Activated T-helper 1 cell treated with anti-CD3 and anti-CD28 coated beads, Interleukin-12 subunit alpha, Interleukin-12 subunit beta, Interleukin-2, Interleukin-4 antibody, amounts not matched to agents 30 ng/mL and 10 ng/mL and 1 ng/mL, durations not matched to agents 14 hours and 24 hours and 36 hours (primary cell): ENCODE measurements around the gene SMAD3. TPM values are rescaled to one million over a fixed set of nuclear protein-coding genes. Genes with fewer than 3 reads are reported as not detected.

ENCODE experiments used
- DNase-seq: peaks from one replicate; pipeline ENCODE4 v3.0.0; 2021; ENCODE audit warnings: low spot score
- H3K27ac Mint-ChIP-seq: one replicate; pipeline ENCODE4 v1.8.0; 2021; ENCODE audit warnings: mild to moderate bottlenecking, mixed read lengths
- H3K27me3 Mint-ChIP-seq: one replicate; pipeline ENCODE4 v1.8.0; 2022; ENCODE audit warnings: mild to moderate bottlenecking, moderate library complexity, mixed read lengths; ENCODE audit not compliant: insufficient read depth
- H3K36me3 Mint-ChIP-seq: one replicate; pipeline ENCODE4 v1.8.0; 2021; ENCODE audit warnings: low read depth, mixed read lengths
- H3K4me1 Mint-ChIP-seq: one replicate; pipeline ENCODE4 v1.8.0; 2021; ENCODE audit warnings: low read depth, mixed read lengths
- H3K4me3 Mint-ChIP-seq: one replicate; pipeline ENCODE4 v1.8.0; 2021; ENCODE audit warnings: mild to moderate bottlenecking, moderate library complexity, mixed read lengths
- H3K9me3 Mint-ChIP-seq: one replicate; pipeline ENCODE4 v1.8.0; 2021; ENCODE audit warnings: mixed read lengths
- intact Hi-C: fragments of 100-400 bp; cut with micrococcal nuclease; formaldehyde crosslinking; loops from one replicate; pipeline ENCODE4 v1.15.1; 2024
- total RNA-seq: library from RNA; stranded (reverse); gene quantifications from 2 replicates; pipeline ENCODE4 v1.2.3, GENCODE V29; 2022

SMAD3 gene
- total RNA-seq, 1 donor from 2014 or later: 80.4 TPM

DNA sequence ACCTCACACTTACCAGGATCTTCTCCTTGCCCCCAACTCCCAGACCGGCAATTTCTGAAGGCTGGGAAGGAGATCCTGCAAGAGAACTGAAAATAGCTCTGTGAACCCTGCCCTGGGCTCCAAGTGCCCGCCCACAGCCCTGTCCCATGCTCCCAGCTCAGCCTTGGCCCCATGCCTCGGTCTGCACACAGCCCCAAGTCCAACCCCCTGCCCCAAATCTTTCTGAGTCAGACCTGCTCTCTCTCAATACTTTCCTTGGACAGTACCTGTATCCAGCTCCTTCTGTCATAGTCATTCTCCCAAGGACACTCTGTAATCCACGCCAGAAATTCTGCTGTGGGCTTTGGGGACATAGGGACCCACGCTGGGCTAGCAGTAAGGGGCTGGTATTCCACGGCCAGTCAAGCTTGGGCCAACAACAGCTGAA lies 6.3 kb upstream of the SMAD3 start:
- peaks cover 3% of the 10 kb centered on the region for H3K27me3 Mint-ChIP-seq
- intact Hi-C loops: no loop called here

DNA sequence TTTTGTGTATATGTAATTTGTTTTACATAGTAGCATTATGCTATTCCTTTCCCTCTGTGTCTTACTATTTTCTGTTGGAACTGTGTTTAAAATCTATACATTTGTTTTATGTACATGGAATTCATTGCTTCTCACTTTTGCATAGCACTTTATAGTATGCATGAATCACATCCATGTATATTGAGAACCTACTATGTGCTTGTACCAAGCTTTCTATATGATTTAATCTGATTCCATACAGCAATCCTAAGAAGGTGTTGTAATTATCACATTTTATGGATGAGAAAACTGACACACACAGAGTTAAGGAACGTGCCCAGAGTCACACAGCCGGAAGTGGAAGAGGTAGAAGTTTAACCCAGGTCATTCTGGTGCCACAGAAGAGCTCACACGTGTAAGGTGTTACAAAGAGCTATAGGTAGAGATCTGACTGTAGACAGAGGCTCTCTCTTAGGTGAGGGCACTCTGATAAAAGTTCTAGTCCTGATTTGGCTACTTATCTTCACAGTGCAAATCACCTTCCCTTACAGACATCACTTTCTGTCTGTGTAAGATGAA lies 3.5 kb upstream of the SMAD3 start:
- Mint-ChIP-seq H3K36me3 (no peaks in the 10 kb centered on the region), H3K27ac (no peak overlapping the region), H3K27me3 (peaks cover 3% of the 10 kb centered on the region), H3K4me1 (peaks cover 34% of the 10 kb centered on the region), H3K4me3 (no peak overlapping the region), H3K9me3 (no peaks in the 10 kb centered on the region)
- DNase-seq: no peak
- intact Hi-C loops: no loop called here

More for the DNA sequence above, 6.3 kb upstream of the SMAD3 start:
- Mint-ChIP-seq H3K4me1 (peaks cover 35% of the 10 kb centered on the region), H3K9me3 (no peaks in the 10 kb centered on the region), H3K4me3 (no peak overlapping the region), H3K27ac (no peak overlapping the region), H3K36me3 (no peaks in the 10 kb centered on the region)
- no peak for DNase-seq

DNA sequence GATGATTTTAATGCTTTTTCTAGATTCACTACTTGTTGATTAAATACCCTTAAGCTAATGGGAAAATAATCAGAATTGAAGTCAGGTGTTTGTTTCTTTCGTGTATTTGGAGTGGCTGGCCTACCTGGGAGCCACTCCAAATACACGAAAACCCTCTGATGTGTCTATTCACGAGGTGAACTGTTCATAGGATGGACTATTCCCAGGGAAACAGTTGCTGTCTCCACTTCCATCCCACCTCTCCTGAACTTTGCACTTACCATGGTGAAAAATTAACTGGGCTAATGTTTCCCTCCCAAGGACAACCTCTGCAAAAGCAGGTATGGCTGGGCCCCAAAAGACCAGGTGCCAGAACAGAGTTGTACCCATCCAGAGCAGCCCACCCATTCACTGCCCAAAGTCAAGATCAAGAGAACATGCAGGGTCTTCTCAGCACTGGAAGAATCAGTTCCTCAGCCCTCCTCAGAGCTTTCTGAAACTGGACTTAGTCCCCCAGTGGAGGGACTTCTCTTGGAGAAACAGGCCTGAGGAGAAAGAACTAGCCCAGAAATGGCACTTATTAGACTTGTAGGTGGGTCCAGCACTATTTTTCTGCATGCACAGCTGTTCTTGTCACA lies 2.9 kb upstream of the SMAD3 start:
- no peak for DNase-seq
- Mint-ChIP-seq H3K27ac (no peak overlapping the region), H3K36me3 (peaks cover 5% of the 10 kb centered on the region), H3K27me3 (peaks cover 3% of the 10 kb centered on the region), H3K4me1 (peaks cover 39% of the 10 kb centered on the region), H3K4me3 (no peak overlapping the region), H3K9me3 (no peaks in the 10 kb centered on the region)
- intact Hi-C loops: no loop called here

DNA sequence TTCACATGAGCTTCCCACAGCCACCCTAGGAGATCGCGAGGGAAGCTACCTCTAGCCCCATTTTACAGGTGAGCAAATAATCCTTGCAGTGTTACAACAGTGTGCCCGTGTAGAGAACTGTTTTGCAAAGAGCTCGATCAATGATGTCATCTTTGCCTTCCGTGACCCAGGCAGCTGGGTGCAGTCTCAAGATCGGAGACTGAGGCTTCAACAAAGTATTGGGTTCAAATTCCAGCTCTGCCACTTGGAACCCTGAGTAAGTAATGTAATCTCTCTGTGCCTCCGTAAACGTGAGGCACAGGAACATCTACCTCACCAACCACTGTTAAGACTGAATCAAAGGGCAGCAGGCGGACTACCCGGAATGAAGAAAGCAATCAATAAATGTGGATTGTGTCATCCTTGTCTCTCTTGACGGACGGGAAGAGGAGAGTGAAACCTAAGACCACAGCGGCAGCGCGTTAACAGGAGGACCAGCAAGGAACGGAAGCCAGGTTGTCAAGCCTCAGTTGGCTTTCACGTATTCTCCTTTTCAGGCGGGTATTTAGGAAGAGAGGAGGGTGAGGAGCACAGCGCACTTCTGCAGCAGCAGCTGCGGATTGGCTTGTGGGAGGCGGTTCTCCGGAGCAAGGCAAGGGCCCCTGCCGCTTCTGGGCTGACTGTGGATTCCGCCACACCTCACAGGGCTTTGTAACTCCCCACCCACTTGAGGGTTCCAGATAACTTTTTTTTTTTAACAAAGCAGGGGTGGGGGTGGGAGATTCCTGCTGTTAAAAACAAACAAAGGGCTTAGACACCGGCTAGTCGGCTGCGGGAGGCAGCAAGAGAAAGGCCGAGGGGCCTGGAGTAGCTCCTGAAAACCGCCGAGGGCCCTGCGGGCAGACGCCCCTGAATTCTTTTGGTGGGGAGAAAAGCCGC lies 1.5 kb upstream of the SMAD3 start:
- peak; percentile 28 for DNase-seq
- intact Hi-C loops: loop anchor here (2.0 kb wide), 1 partner anchor 39 kb away; no protein-coding TSS in a partner anchor
- peaks cover 14% of the 10 kb centered on the region for H3K36me3 Mint-ChIP-seq

DNA sequence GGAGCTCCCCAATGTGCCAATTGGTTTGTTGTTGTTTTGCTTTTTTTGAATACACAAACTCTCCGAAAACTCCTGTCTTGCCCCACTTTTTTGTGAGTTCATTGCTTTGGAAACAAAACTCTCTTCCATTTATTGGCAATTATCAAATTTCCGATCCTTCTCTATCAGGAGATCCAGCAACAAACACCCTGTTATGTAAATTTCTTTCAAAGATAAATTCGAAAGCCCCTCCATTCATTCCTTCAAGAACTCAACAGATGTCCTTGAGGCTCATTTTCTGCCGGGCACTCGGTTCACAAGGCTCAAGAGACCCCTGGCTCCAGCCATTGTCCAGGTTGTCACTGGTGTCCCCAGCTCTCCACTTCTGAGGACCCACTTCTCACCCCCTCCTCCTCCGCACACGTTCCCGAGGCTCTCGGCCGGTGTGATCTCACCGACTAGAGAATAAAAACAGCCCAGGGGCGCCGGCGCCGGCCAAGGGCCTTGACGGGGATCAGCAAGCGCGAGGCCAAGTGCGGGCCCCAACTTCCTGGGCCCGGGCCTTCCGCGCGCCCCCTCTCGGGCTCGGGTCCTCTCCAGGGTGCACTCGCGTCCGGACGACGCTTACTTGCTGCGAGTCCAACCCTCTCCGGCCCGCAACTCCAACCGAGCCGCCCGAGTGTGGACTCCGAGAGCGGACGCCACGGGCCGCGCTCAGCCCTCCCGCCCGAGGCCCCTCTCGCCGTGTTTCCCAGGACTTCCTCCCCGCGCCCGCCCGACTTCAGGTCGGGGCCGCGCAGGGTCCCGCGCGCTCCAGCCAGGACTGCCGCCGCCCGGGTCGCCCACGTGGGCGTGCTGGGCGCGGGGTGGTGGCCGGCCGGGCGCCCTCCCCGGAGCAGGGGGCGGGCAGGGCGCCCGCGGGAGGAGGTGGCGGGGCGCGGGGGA lies 533 bp upstream of the SMAD3 start:
- Mint-ChIP-seq H3K36me3 (peaks cover 20% of the 10 kb centered on the region), H3K4me3 (peak overlapping the region; percentile 66)

More for the DNA sequence above, 1.5 kb upstream of the SMAD3 start:
- peaks cover 54% of the 10 kb centered on the region for H3K4me1 Mint-ChIP-seq
- peaks cover 3% of the 10 kb centered on the region for H3K27me3 Mint-ChIP-seq
- peak overlapping the region; percentile 76 for H3K27ac Mint-ChIP-seq
- no peaks in the 10 kb centered on the region for H3K9me3 Mint-ChIP-seq
- peak overlapping the region; percentile 66 for H3K4me3 Mint-ChIP-seq

DNA sequence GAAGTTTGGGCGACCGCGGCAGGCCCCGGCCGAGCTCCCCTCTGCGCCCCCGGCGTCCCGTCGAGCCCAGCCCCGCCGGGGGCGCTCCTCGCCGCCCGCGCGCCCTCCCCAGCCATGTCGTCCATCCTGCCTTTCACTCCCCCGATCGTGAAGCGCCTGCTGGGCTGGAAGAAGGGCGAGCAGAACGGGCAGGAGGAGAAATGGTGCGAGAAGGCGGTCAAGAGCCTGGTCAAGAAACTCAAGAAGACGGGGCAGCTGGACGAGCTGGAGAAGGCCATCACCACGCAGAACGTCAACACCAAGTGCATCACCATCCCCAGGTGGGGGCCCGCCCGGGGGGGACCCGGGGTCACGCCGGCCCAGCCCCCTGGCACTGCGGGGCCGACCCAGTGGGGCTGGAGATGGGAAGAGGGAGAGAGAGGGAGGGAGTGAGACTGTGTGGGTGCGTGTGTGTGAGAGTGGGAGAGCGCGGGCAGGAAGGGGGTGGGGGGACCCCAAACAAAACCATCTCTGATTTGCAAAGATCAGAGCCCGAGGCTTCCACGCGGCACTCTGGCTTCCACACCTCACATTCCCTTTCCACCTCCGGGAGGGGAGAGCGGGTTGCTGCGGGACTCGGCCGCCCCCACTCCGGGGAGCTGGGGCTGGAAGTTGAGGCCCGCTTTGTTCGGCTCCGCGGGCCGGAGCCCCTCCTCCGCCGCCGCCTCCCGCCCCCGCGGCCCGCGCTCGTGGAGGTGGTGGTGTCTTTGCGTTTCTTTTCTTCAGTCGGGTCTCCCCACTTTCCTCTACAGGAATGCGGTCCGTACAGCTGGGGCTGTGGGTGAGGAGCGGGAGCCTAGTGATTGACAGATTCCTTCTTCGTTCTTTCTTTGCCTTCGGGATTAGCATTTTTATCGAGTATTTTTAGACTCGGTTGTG lies 898 bp downstream of the SMAD3 start:
- peaks cover 3% of the 10 kb centered on the region for H3K27me3 Mint-ChIP-seq
- peak overlapping the region; percentile 100 for H3K4me3 Mint-ChIP-seq
- intact Hi-C loops: loop anchor here (5.0 kb wide), 1 partner anchor 66 kb away; no protein-coding TSS in a partner anchor
- H3K27ac Mint-ChIP-seq: peak overlapping the region; percentile 99
- H3K9me3 Mint-ChIP-seq: no peaks in the 10 kb centered on the region
- H3K4me1 Mint-ChIP-seq: peaks cover 72% of the 10 kb centered on the region
- DNase-seq: no peak
- H3K36me3 Mint-ChIP-seq: peaks cover 33% of the 10 kb centered on the region

More for the DNA sequence above, 533 bp upstream of the SMAD3 start:
- no peak for DNase-seq
- H3K4me1 Mint-ChIP-seq: peaks cover 58% of the 10 kb centered on the region
- peak overlapping the region; percentile 70 for H3K27ac Mint-ChIP-seq
- intact Hi-C loops: loop anchor here (1.0 to 5.0 kb wide), 3 partner anchors 40 to 189 kb away; partner anchors contain the start of genes AAGAB and IQCH
- H3K9me3 Mint-ChIP-seq: no peaks in the 10 kb centered on the region
- peaks cover 3% of the 10 kb centered on the region for H3K27me3 Mint-ChIP-seq

DNA sequence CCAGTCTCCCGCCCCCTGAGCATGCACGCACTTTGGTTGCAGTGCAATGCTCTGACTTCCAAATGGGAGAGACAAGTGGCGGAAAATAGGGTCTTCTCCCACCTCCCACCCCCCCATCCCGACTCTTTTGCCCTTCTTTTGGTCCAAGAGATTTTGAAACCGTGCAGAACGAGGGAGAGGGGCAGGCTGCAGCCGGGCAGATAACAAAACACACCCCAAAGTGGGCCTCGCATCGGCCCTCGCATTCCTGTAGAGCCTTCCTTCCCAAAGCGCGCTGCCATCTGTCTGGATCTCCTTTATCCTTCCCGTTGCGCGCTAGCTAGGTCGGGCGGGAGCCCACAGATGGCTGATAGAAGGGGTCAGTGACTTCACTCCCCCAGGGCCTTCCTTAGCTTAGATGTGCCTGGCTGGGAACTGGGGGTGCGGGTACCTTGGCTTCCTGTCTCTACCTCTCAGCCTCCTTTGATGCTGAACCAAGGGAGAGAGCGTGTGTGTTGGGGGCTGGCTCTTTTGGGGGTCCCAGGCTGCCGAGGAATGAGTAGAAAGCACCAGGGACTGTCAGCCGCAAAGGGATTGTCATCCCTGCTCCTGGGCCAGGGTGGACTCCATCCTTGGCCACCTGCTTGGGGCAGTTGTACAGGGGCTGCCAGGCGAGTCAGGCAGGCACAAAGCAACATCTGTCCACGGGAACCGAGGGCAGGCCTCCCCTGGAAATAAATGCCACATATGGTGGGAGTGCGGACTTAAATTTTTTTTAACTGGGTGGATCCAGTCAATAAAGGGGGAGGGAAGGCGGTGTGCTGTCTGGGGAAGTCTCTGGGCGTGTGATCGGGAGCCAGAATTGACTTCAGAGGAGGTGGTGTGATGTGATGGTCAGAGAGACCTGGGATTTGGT lies 1.8 kb downstream of the SMAD3 start:
- DNase-seq: no peak
- peaks cover 35% of the 10 kb centered on the region for H3K36me3 Mint-ChIP-seq
- H3K9me3 Mint-ChIP-seq: no peaks in the 10 kb centered on the region
- peaks cover 71% of the 10 kb centered on the region for H3K4me1 Mint-ChIP-seq
- intact Hi-C loops: loop anchor here (5.0 kb wide), 1 partner anchor 65 kb away; no protein-coding TSS in a partner anchor
- no peaks in the 10 kb centered on the region for H3K27me3 Mint-ChIP-seq
- peak overlapping the region; percentile 100 for H3K4me3 Mint-ChIP-seq
- peak overlapping the region; percentile 99 for H3K27ac Mint-ChIP-seq

DNA sequence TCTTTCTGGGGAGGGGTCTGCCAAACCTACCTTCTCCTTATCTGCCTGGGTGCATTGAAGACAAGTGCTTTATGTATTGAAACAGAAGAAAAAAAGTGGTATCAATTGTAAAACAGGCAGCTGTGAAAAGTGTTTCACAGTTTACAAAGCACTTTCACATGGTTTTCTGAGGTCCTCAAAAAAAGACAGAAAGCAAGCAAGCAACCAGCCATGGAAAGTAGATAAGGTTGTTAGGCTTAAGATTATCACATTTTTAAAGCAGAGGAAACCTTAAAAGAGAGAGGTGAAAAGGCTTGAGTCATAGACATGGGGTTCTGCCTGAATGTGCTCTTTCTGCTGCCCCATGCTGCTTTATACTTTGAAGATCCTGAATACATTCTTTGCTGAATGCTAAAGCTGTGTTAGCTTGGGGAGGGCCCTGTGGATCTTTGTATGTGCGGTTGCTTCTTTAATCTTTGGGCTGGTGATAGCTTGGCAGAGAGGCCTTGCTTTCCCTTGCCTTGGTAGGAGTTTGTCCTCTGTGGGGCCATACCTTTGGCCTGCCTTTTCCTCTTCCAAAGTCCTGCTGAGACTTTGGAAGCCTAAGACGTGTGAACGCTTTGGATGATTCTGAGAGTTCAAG lies 2.6 kb downstream of the SMAD3 start:
- Mint-ChIP-seq H3K4me3 (peak overlapping the region; percentile 100), H3K4me1 (peaks cover 73% of the 10 kb centered on the region), H3K36me3 (peaks cover 42% of the 10 kb centered on the region), H3K9me3 (no peaks in the 10 kb centered on the region), H3K27me3 (no peaks in the 10 kb centered on the region), H3K27ac (peak overlapping the region; percentile 99)
- intact Hi-C loops: loop anchor here (1.0 to 5.0 kb wide), 5 partner anchors 14 to 173 kb away; no protein-coding TSS in a partner anchor
- DNase-seq: no peak

DNA sequence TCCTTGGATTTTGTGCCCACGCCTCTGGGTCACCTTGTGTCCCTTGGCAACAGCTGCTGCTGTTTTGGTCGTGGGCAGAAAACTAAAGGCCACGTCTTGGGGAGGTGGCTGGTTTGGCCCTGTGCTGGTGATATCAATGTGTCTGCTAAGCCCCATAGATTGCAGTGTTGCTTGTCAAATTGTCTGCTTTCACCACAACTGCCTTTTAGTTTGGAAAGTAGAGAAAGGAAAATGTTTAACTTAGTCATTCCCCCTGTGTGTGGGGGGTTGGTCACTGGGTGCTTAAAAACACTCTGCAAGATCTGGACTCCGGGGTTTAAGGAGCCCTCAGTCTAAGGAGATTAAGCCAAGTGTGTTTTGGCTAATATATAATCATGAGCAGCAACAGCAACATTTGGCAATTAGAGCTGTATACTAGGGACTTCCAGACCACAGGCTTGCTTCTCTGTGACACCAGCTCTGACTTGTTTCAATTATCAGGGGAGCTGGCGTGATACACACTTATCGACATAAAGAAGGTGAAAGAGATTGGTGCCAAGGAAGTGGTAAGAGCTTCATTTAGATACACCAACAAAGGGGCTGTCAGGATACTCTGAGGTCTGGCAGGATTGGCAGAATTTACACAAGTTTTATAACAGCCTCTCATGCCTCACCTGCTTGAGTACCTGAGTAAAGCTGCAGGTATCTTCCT lies 3.5 kb downstream of the SMAD3 start:
- H3K27me3 Mint-ChIP-seq: no peaks in the 10 kb centered on the region
- peak overlapping the region; percentile 100 for H3K4me3 Mint-ChIP-seq
- no peaks in the 10 kb centered on the region for H3K9me3 Mint-ChIP-seq
- no peak for DNase-seq
- H3K36me3 Mint-ChIP-seq: peaks cover 43% of the 10 kb centered on the region
- peak overlapping the region; percentile 99 for H3K27ac Mint-ChIP-seq
- H3K4me1 Mint-ChIP-seq: peaks cover 70% of the 10 kb centered on the region
- intact Hi-C loops: loop anchor here (1.0 to 5.0 kb wide), 5 partner anchors 13 to 172 kb away; no protein-coding TSS in a partner anchor

DNA sequence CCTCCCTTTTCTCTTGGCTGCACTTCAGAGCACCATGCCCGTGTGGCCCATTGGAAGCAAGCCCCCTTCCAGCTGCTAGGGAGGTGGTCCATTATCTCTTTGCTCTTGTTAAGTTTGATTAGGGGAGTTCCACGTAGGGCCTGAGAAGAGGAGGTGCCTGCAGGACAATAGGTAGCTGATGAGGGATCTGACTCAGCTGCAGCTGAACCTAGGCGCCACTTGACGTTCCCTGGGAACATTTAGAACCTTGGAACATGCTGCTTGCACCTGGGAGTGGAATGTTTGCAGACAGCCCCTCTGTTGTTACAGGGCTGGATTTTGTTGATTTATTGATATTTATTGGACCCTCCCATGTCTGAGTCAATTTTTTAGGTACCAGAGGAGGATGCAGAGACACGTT lies 4.7 kb downstream of the SMAD3 start:
- H3K4me3 Mint-ChIP-seq: peak overlapping the region; percentile 100
- H3K4me1 Mint-ChIP-seq: peaks cover 74% of the 10 kb centered on the region
- peaks cover 49% of the 10 kb centered on the region for H3K36me3 Mint-ChIP-seq
- H3K9me3 Mint-ChIP-seq: no peaks in the 10 kb centered on the region
- no peaks in the 10 kb centered on the region for H3K27me3 Mint-ChIP-seq
- intact Hi-C loops: no loop called here
- no peak for DNase-seq
- peak overlapping the region; percentile 29 for H3K27ac Mint-ChIP-seq
